Measurements from ENCODE around the gene SH3BP5.

The SH3BP5 gene

GRCh38 chr3:15346516-15346915 is 14.1 kb upstream of the SH3BP5 start:
- no peak for TF ChIP-seq MAX (IDR thresholded peaks at IDR 0.05)

- TF ChIP-seq CEBPB (IDR thresholded peaks at IDR 0.05) = no peak
- no peak for TF ChIP-seq FOXM1 (IDR thresholded peaks at IDR 0.05; ENCODE audit: borderline replicate concordance, low read depth)
Observed at GRCh38 chr3:15345608-15346137, 13.3 kb upstream of the SH3BP5 start.

- no peak for TF ChIP-seq CEBPB (IDR thresholded peaks at IDR 0.05)
- no peak for TF ChIP-seq FOXM1 (IDR thresholded peaks at IDR 0.05; ENCODE audit: borderline replicate concordance, low read depth)
- TF ChIP-seq EGR1 (IDR thresholded peaks at IDR 0.05) = no peak
- TF ChIP-seq USF1 (IDR thresholded peaks at IDR 0.05) = no peak
- TF ChIP-seq MAX (IDR thresholded peaks at IDR 0.05) = no peak
- TF ChIP-seq TEAD4 (IDR thresholded peaks at IDR 0.05) = no peak
Observed at GRCh38 chr3:15345066-15345607, 12.8 kb upstream of the SH3BP5 start.

GRCh38 chr3:15342945-15343344 is 10.6 kb upstream of the SH3BP5 start:
- no peak for TF ChIP-seq TEAD4 (IDR thresholded peaks at IDR 0.05)
- no peak for TF ChIP-seq CREB1 (IDR thresholded peaks at IDR 0.05; ENCODE audit: low read depth)
- no peak for TF ChIP-seq CEBPB (IDR thresholded peaks at IDR 0.05)
- no peak for TF ChIP-seq EP300 (IDR thresholded peaks at IDR 0.05; ENCODE audit: borderline replicate concordance)
- TF ChIP-seq YY1 (IDR thresholded peaks at IDR 0.05; ENCODE audit: low read depth) = no peak

GRCh38 chr3:15342246-15342645 is 9.9 kb upstream of the SH3BP5 start:
- TF ChIP-seq YY1 (IDR thresholded peaks at IDR 0.05; ENCODE audit: low read depth) (no peak), MAX (IDR thresholded peaks at IDR 0.05) (no peak), RAD21 (IDR thresholded peaks at IDR 0.05; ENCODE audit: low read depth) (no peak), EGR1 (IDR thresholded peaks at IDR 0.05) (no peak), USF1 (IDR thresholded peaks at IDR 0.05) (no peak), ZBTB7A (IDR thresholded peaks at IDR 0.05; ENCODE audit: low read depth) (no peak)

- no peak for TF ChIP-seq YY1 (IDR thresholded peaks at IDR 0.05; ENCODE audit: low read depth)
- TF ChIP-seq CREB1 (IDR thresholded peaks at IDR 0.05; ENCODE audit: low read depth) = no peak
- no peak for TF ChIP-seq NFIC (IDR thresholded peaks at IDR 0.05)
- no peak for TF ChIP-seq TCF12 (IDR thresholded peaks at IDR 0.05; ENCODE audit: low read depth)
- no peak for TF ChIP-seq MAX (IDR thresholded peaks at IDR 0.05)
- no peak for TF ChIP-seq REST (IDR thresholded peaks at IDR 0.05; ENCODE audit: low read depth)
- no peak for TF ChIP-seq USF1 (IDR thresholded peaks at IDR 0.05)
- no peak for TF ChIP-seq FOXM1 (IDR thresholded peaks at IDR 0.05; ENCODE audit: borderline replicate concordance, low read depth)
- TF ChIP-seq EP300 (IDR thresholded peaks at IDR 0.05; ENCODE audit: borderline replicate concordance) = no peak
- no peak for TF ChIP-seq TEAD4 (IDR thresholded peaks at IDR 0.05)
- TF ChIP-seq ZBTB7A (IDR thresholded peaks at IDR 0.05; ENCODE audit: low read depth) = no peak
- no peak for TF ChIP-seq EGR1 (IDR thresholded peaks at IDR 0.05)
- no peak for TF ChIP-seq CEBPB (IDR thresholded peaks at IDR 0.05)
- TF ChIP-seq TAF1 (IDR thresholded peaks at IDR 0.05; ENCODE audit: low read depth) = no peak
- no peak for TF ChIP-seq RAD21 (IDR thresholded peaks at IDR 0.05; ENCODE audit: low read depth)
Observed at GRCh38 chr3:15341030-15341726, 8.8 kb upstream of the SH3BP5 start.

GRCh38 chr3:15339786-15340215 is 7.4 kb upstream of the SH3BP5 start:
- TF ChIP-seq REST (IDR thresholded peaks at IDR 0.05; ENCODE audit: low read depth) (no peak), RAD21 (IDR thresholded peaks at IDR 0.05; ENCODE audit: low read depth) (no peak), EGR1 (IDR thresholded peaks at IDR 0.05) (no peak), YY1 (IDR thresholded peaks at IDR 0.05; ENCODE audit: low read depth) (no peak), CEBPB (IDR thresholded peaks at IDR 0.05) (no peak)

Measured in Ishikawa (cell line).